H1 (cell line): ENCODE results near the gene SCN4A. TPM values are rescaled to one million over a fixed set of nuclear protein-coding genes. Genes with fewer than 3 reads are reported as not detected.
A peak's percentile ranks its signal among the peaks of the same experiment; 100 is the strongest.

ENCODE experiments used
- ATF2 ChIP-seq: IDR thresholded peaks from 2 replicates; pipeline ENCODE4 v1.6.1; 2012; ENCODE audit warnings: low read length, inconsistent platforms
- BRCA1 ChIP-seq: IDR thresholded peaks from 2 replicates; pipeline ENCODE4 v1.6.1; 2012; ENCODE audit warnings: low read depth, low read length, improper control_type of control experiment
- CHD1 ChIP-seq: IDR thresholded peaks from 2 replicates; pipeline ENCODE4 v1.6.1; 2012; ENCODE audit warnings: low read depth, low read length, improper control_type of control experiment
- CHD2 ChIP-seq: IDR thresholded peaks from 2 replicates; pipeline ENCODE4 v1.6.1; 2012; ENCODE audit warnings: low read length, improper control_type of control experiment
- CREB1 ChIP-seq: IDR thresholded peaks from 2 replicates; pipeline ENCODE4 v1.6.1; 2012; ENCODE audit warnings: inconsistent platforms
- CTCF ChIP-seq, 3 experiments: IDR thresholded peaks; 1 replicate in 2 of 3; 2 replicates in 1 of 3; pipeline versions ENCODE4 v1.5.1 to v1.6.1; 2011; ENCODE audit warnings: low read length in 3 of 3, mild to moderate bottlenecking in 3 of 3, inconsistent platforms in 2 of 3, low read depth in 1 of 3, moderate library complexity in 1 of 3; ENCODE audit not compliant: insufficient read depth in 1 of 3; ENCODE audit errors: control extremely low read depth in 1 of 3
- EGR1 ChIP-seq: IDR thresholded peaks from 2 replicates; pipeline ENCODE4 v1.6.1; 2011; ENCODE audit warnings: low read depth, low read length, borderline replicate concordance
- EP300 ChIP-seq, 2 experiments: IDR thresholded peaks; 1 replicate in 1 of 2; 2 replicates in 1 of 2; pipeline ENCODE4 v1.6.1; 2011 to 2012; ENCODE audit warnings: low read depth in 2 of 2, low read length in 2 of 2, mild to moderate bottlenecking in 2 of 2, borderline replicate concordance in 1 of 2, inconsistent platforms in 1 of 2, moderate library complexity in 1 of 2
- EZH2 ChIP-seq: fragments of 200-600 bp; sonication (generic); IDR thresholded peaks from 2 replicates; pipeline ENCODE4 v1.7.1; 2012; ENCODE audit warnings: low read depth, mild to moderate bottlenecking, moderate library complexity, low read length, inconsistent platforms; ENCODE audit not compliant: severe bottlenecking
- GTF2F1 ChIP-seq: IDR thresholded peaks from 2 replicates; pipeline ENCODE4 v1.6.1; 2012; ENCODE audit warnings: low read depth, low read length, improper control_type of control experiment, borderline replicate concordance
- HDAC2 ChIP-seq, 2 experiments: fragments of 300-600 bp in 1 of 2; sonication (generic) in 1 of 2; IDR thresholded peaks; 2 replicates each; pipeline ENCODE4 v1.6.1; 2011 to 2012; ENCODE audit warnings: low read depth in 2 of 2, low read length in 2 of 2, mild to moderate bottlenecking in 2 of 2, moderate library complexity in 2 of 2, borderline replicate concordance in 1 of 2, inconsistent platforms in 1 of 2
- KDM5A ChIP-seq: fragments of 200-600 bp; IDR thresholded peaks from 2 replicates; pipeline ENCODE4 v1.7.1; 2012; ENCODE audit warnings: mild to moderate bottlenecking, low read length, inconsistent platforms, mixed read lengths
- MAFK ChIP-seq: IDR thresholded peaks from 2 replicates; pipeline ENCODE4 v1.6.1; 2012; ENCODE audit warnings: low read depth, mild to moderate bottlenecking, improper control_type of control experiment, low read length
- RBBP5 ChIP-seq: IDR thresholded peaks from 2 replicates; pipeline ENCODE4 v1.7.1; 2012; ENCODE audit warnings: low read depth, mild to moderate bottlenecking, inconsistent platforms, low read length, moderate library complexity, borderline replicate concordance
- SP1 ChIP-seq: IDR thresholded peaks from 2 replicates; pipeline ENCODE4 v1.6.1; 2011; ENCODE audit warnings: low read depth, low read length
- SP4 ChIP-seq: IDR thresholded peaks from 2 replicates; pipeline ENCODE4 v1.6.1; 2012; ENCODE audit warnings: low read length, inconsistent platforms
- SUZ12 ChIP-seq: fragments of 200-600 bp; sonication (generic); IDR thresholded peaks from 2 replicates; pipeline ENCODE4 v1.6.1; 2012; ENCODE audit warnings: mild to moderate bottlenecking, inconsistent platforms, low read length, moderate library complexity, mixed read lengths
- USF2 ChIP-seq: IDR thresholded peaks from 2 replicates; pipeline ENCODE4 v1.6.1; 2011; ENCODE audit warnings: low read length, improper control_type of control experiment
- YY1 ChIP-seq: IDR thresholded peaks from 2 replicates; pipeline ENCODE4 v1.6.1; 2011; ENCODE audit warnings: low read depth, mild to moderate bottlenecking, low read length
- polyA plus RNA-seq, 7 experiments: library from polyadenylated mRNA; depleted of rRNA in 3 of 7; stranded (reverse) in 5 of 7; unstranded in 2 of 7; fragments of >200 nt in 5 of 7; fragments of 200-250 nt in 2 of 7; gene quantifications; 1 replicate in 5 of 7; 2 replicates in 1 of 7; 4 replicates in 1 of 7; pipeline versions ENCODE4 v1.2.1 to v1.2.3, GENCODE V29; 2011 to 2013; ENCODE audit warnings: missing spikeins in 2 of 7, mixed read lengths in 2 of 7
- total RNA-seq: library from RNA; stranded (reverse); fragmentation: NEBNext Ultra II Directional; extraction: Animal tissue kit (Norgen Biotek cat#: 25700); gene quantifications from 2 replicates; pipeline ENCODE4 v1.2.1, GENCODE V29; 2021

The SCN4A gene
- total and polyA plus RNA-seq, 2 of the 8 experiments (the other 6 are each of a cell fraction or from before 2014, with no cell fraction given): 5.0 to 8.5 TPM

GRCh38 chr17:63919311-63919723, 53.4 kb downstream of the SCN4A start (continued):
- TF ChIP-seq EZH2 (no peak), EGR1 (no peak), RBBP5 (no peak), CREB1 (no peak), GTF2F1 (no peak), HDAC2 (IDR thresholded peaks at IDR 0.05; ENCODE audit: borderline replicate concordance in 1 of 2, low read depth in 2 of 2, low read length in 2 of 2) (no peak), CHD2 (no peak), BRCA1 (no peak), MAFK (peak; percentile 3; the same call in 1 of the 2 replicates), SP1 (no peak), ATF2 (no peak), KDM5A (no peak), CHD1 (no peak), CTCF (IDR thresholded peaks at IDR 0.05; ENCODE audit: control extremely low read depth in 1 of 3, insufficient read depth in 1 of 3, low read depth in 1 of 3, low read length in 3 of 3) (peak; percentile 88 to 94 (median 89)), YY1 (0 out of 2 replicates have a peak, but pooled peaks have one; percentile 12), SUZ12 (no peak), EP300 (IDR thresholded peaks at IDR 0.05; ENCODE audit: borderline replicate concordance in 1 of 2, low read depth in 2 of 2, low read length in 2 of 2) (no peak), SP4 (no peak), USF2 (no peak)
